Ecto neural progenitor cell (in vitro differentiated cells): ENCODE data around the gene MGAT5.
A peak's percentile ranks its signal among the peaks of the same experiment; 100 is the strongest.

Source experiments
- DNase-seq: peaks from one replicate; pipeline ENCODE4 v3.0.0-alpha.2; 2018; ENCODE audit warnings: low spot score

The MGAT5 gene

GRCh38 chr2:134231965-134232340, 21.9 kb upstream of the MGAT5 start:
- no peak for DNase-seq

GRCh38 chr2:134232461-134232860, 21.4 kb upstream of the MGAT5 start:
- no peak for DNase-seq

GRCh38 chr2:134232868-134233727, 20.8 kb upstream of the MGAT5 start:
- no peak for DNase-seq

- DNase-seq, result no peak
Observed at GRCh38 chr2:134233728-134234136, 20.1 kb upstream of the MGAT5 start.

- no peak for DNase-seq
Observed at GRCh38 chr2:134234535-134234934, 19.3 kb upstream of the MGAT5 start.

GRCh38 chr2:134235510-134236144, 18.2 kb upstream of the MGAT5 start:
- no peak for DNase-seq

GRCh38 chr2:134238371-134238770, 15.5 kb upstream of the MGAT5 start:
- no peak for DNase-seq

- no peak for DNase-seq
Observed at GRCh38 chr2:134240061-134240460, 13.8 kb upstream of the MGAT5 start.

GRCh38 chr2:134241911-134242310, 12.0 kb upstream of the MGAT5 start:
- DNase-seq, result no peak

- DNase-seq, result no peak
Observed at GRCh38 chr2:134243244-134243643, 10.6 kb upstream of the MGAT5 start.

- no peak for DNase-seq
Observed at GRCh38 chr2:134244086-134244485, 9.8 kb upstream of the MGAT5 start.

- DNase-seq, result no peak
Observed at GRCh38 chr2:134244587-134244986, 9.3 kb upstream of the MGAT5 start.

GRCh38 chr2:134245340-134245984, 8.4 kb upstream of the MGAT5 start:
- peak; percentile 72 for DNase-seq

- no peak for DNase-seq
Observed at GRCh38 chr2:134246154-134246874, 7.6 kb upstream of the MGAT5 start.

GRCh38 chr2:134247679-134248078, 6.2 kb upstream of the MGAT5 start:
- no peak for DNase-seq

GRCh38 chr2:134248913-134249312, 5.0 kb upstream of the MGAT5 start:
- no peak for DNase-seq

GRCh38 chr2:134249755-134250154, 4.1 kb upstream of the MGAT5 start:
- DNase-seq, result no peak

- no peak for DNase-seq
Observed at GRCh38 chr2:134250840-134251461, 2.9 kb upstream of the MGAT5 start.

GRCh38 chr2:134252092-134252750, 1.7 kb upstream of the MGAT5 start:
- no peak for DNase-seq

- no peak for DNase-seq
Observed at GRCh38 chr2:134253117-134253704, 661 bp upstream of the MGAT5 start.

- DNase-seq, result no peak
Observed at GRCh38 chr2:134254824-134255223, 952 bp downstream of the MGAT5 start.
